K562 (cell line): ENCODE results near the gene NSUN6. TPM values are rescaled to one million over a fixed set of nuclear protein-coding genes. Genes with fewer than 3 reads are reported as not detected.

Experiments
- ATAC-seq: fragments of 200-7000 bp; cut with Tn5 transposase; 3 replicates; pipeline ENCODE4 v1.9.1; 2020; ENCODE audit warnings: moderate library complexity
- BruUV-seq: library from RNA; stranded (reverse); fragments of 400-500 nt; replicated peaks from 2 replicates; lab custom pipeline; 2021; lab: Mats Ljungman, UMichigan
- CTCF ChIA-PET: fragments of 300-600 bp; formaldehyde crosslinking; extraction: SDS; loops from one replicate; lab custom pipeline; 2021; ENCODE audit warnings: low intra/inter-chr PET ratio; lab: Yijun Ruan, JAX
- POLR2A ChIA-PET: fragments of 300-600, 350-650 bp; sonication (Branson Sonifier 250); formaldehyde crosslinking; extraction: SDS; loops from one replicate; lab custom pipeline; 2021; ENCODE audit warnings: antibody characterized with exemption, inconsistent platforms; lab: Yijun Ruan, JAX
- DNase-seq, 4 experiments: peaks; one replicate each; pipeline versions ENCODE4 v3.0.0 to v3.0.0-alpha.2; 2011 to 2018; ENCODE audit warnings: low spot score in 3 of 4, mixed read lengths in 3 of 4; ENCODE audit errors: extremely low read depth in 1 of 4
- FAIRE-seq: peaks from 2 replicates; lab custom pipeline; 2011; peaks lifted over from hg19 to GRCh38; lab: Jason Lieb, UNC
- H2AFZ ChIP-seq: 2 replicates; pipeline ENCODE4 v1.6.0; 2011; ENCODE audit warnings: low read depth, low read length, control low read depth, inconsistent platforms
- H3K27ac ChIP-seq: fragments of 200-600 bp; 3 replicates; pipeline ENCODE4 v1.8.0; 2011; ENCODE audit warnings: low read depth, mild to moderate bottlenecking, control low read depth, inconsistent platforms, low read length, moderate library complexity, mixed read lengths; ENCODE audit errors: extremely low read depth
- H3K27me3 ChIP-seq, 2 experiments: fragments of 300-600 bp in 1 of 2; 2 replicates in 1 of 2; 3 replicates in 1 of 2; pipeline versions ENCODE4 v1.6.0 to v1.8.0; 2011; ENCODE audit warnings: inconsistent platforms in 2 of 2, low read length in 2 of 2, mild to moderate bottlenecking in 1 of 2, mixed read lengths in 1 of 2, moderate library complexity in 1 of 2; ENCODE audit not compliant: control insufficient read depth in 2 of 2, insufficient read depth in 2 of 2
- H3K36me3 ChIP-seq: fragments of 300-600 bp; 3 replicates; pipeline ENCODE4 v1.8.0; 2011; ENCODE audit warnings: mild to moderate bottlenecking, low read length, inconsistent platforms; ENCODE audit not compliant: control insufficient read depth, insufficient read depth
- H3K4me1 ChIP-seq, 2 experiments: fragments of 200-600 bp in 1 of 2; replicated peaks in 1 of 2; 2 replicates in 1 of 2; 3 replicates in 1 of 2; pipeline versions ENCODE4 v1.5.1 to v1.8.0; 2011; ENCODE audit warnings: inconsistent platforms in 2 of 2, low read length in 2 of 2, mild to moderate bottlenecking in 1 of 2, mixed read lengths in 1 of 2, moderate library complexity in 1 of 2; ENCODE audit not compliant: control insufficient read depth in 2 of 2, insufficient read depth in 2 of 2
- H3K4me2 ChIP-seq: 2 replicates; pipeline ENCODE4 v1.6.1; 2011; ENCODE audit warnings: low read length, control low read depth, inconsistent platforms, mixed read lengths; ENCODE audit not compliant: insufficient read depth
- H3K4me3 ChIP-seq: fragments of 200-600 bp; sonication (generic), shearing (Covaris generic); 2 replicates; pipeline ENCODE4 v1.5.1; 2016; ENCODE audit warnings: control low read depth, inconsistent platforms
- H3K79me2 ChIP-seq: fragments of 200-600 bp; 3 replicates; pipeline ENCODE4 v1.8.0; 2011; ENCODE audit warnings: low read length, inconsistent platforms; ENCODE audit not compliant: control insufficient read depth, insufficient read depth
- H3K9ac ChIP-seq, 2 experiments: 2 replicates each; pipeline versions ENCODE4 v1.6.0 to v1.6.1; 2011; ENCODE audit warnings: low read depth in 2 of 2, low read length in 2 of 2, control low read depth in 1 of 2, inconsistent platforms in 1 of 2, mild to moderate bottlenecking in 1 of 2, mixed read lengths in 1 of 2; ENCODE audit not compliant: insufficient read depth in 1 of 2
- H3K9me1 ChIP-seq: one replicate; pipeline ENCODE4 v1.6.0; 2011; ENCODE audit warnings: inconsistent platforms, mild to moderate bottlenecking, low read length, moderate library complexity; ENCODE audit not compliant: control insufficient read depth, insufficient read depth
- H3K9me3 ChIP-seq: replicated peaks from 2 replicates; pipeline ENCODE4 v1.5.1; 2011; ENCODE audit warnings: low read depth, low read length, inconsistent platforms; ENCODE audit not compliant: control insufficient read depth, insufficient read depth
- H4K20me1 ChIP-seq: replicated peaks from 2 replicates; pipeline ENCODE4 v1.6.1; 2011; ENCODE audit warnings: low read length, inconsistent platforms, mixed read lengths; ENCODE audit not compliant: control insufficient read depth, insufficient read depth
- ARHGAP35 ChIP-seq: fragments of 450-650 bp; IDR thresholded peaks from 2 replicates; pipeline ENCODE4 v1.6.1; 2018; ENCODE audit not compliant: partially characterized antibody
- ARNT ChIP-seq, 2 experiments: fragments of 450-650 bp; IDR thresholded peaks; 2 replicates each; pipeline ENCODE4 v1.6.1; 2016; ENCODE audit warnings: mild to moderate bottlenecking in 1 of 2
- BRF1 ChIP-seq: IDR thresholded peaks from 3 replicates; pipeline ENCODE4 v1.6.1; 2011; ENCODE audit warnings: borderline replicate concordance, mild to moderate bottlenecking; ENCODE audit not compliant: insufficient read length; ENCODE audit errors: extremely low read depth
- CTBP1 ChIP-seq: fragments of 450-650 bp; IDR thresholded peaks from 2 replicates; pipeline ENCODE4 v1.6.1; 2016; ENCODE audit warnings: borderline replicate concordance
- ETV1 ChIP-seq: fragments of 450-650 bp; conservative IDR thresholded peaks from 2 replicates; pipeline ENCODE4 v1.6.1; 2016; ENCODE audit warnings: missing genetic modification characterization, control low read depth, low read depth, missing compliant biosample characterization
- JUN ChIP-seq, 2 experiments: sonication (generic) in 1 of 2; formaldehyde crosslinking in 1 of 2; IDR thresholded peaks; 2 replicates each; pipeline versions ENCODE4 v1.6.1 to v1.8.0; 2012 to 2022; ENCODE audit warnings: borderline replicate concordance in 2 of 2, mild to moderate bottlenecking in 2 of 2, improper control_type of control experiment in 1 of 2, low read depth in 1 of 2, low read length in 1 of 2, missing genetic modification reagents in 1 of 2
- PPARD ChIP-seq: fragments of 250-450 bp; sonication (Bioruptor Pico); IDR thresholded peaks from 2 replicates; pipeline ENCODE4 v1.8.0; 2022; ENCODE audit warnings: inconsistent platforms, mild to moderate bottlenecking, moderate library complexity
- RCOR1 ChIP-seq, 2 experiments: IDR thresholded peaks; 2 replicates each; pipeline ENCODE4 v1.6.1; 2012; ENCODE audit warnings: low read depth in 2 of 2, low read length in 2 of 2, borderline replicate concordance in 1 of 2, improper control_type of control experiment in 1 of 2
- ZC3H11A ChIP-seq: IDR thresholded peaks from 2 replicates; pipeline ENCODE4 v1.6.1; 2012; ENCODE audit warnings: low read depth, low read length, improper control_type of control experiment
- ZNF282 ChIP-seq: sonication (generic); formaldehyde crosslinking; IDR thresholded peaks from 2 replicates; pipeline ENCODE4 v1.8.1; 2023; ENCODE audit warnings: missing genetic modification reagents
- ZNF311 ChIP-seq: fragments of 250-450 bp; sonication (Bioruptor Pico); IDR thresholded peaks from 2 replicates; pipeline ENCODE4 v1.4.0; 2020; ENCODE audit warnings: mild to moderate bottlenecking, moderate library complexity
- ZNF354B ChIP-seq: fragments of 250-450 bp; sonication (Bioruptor Pico); IDR thresholded peaks from 2 replicates; pipeline ENCODE4 v1.4.0; 2020
- ZNF551 ChIP-seq: fragments of 250-450 bp; sonication (Bioruptor Pico); IDR thresholded peaks from 2 replicates; pipeline ENCODE4 v1.5.0; 2021; ENCODE audit warnings: mild to moderate bottlenecking, moderate library complexity
- ZNF699 ChIP-seq: fragments of 250-450 bp; sonication (Bioruptor Pico); IDR thresholded peaks from 2 replicates; pipeline ENCODE4 v1.8.0; 2021; ENCODE audit warnings: mild to moderate bottlenecking, moderate library complexity; ENCODE audit not compliant: insufficient replicate concordance
- WGBS: fragments of 100-300 bp; shearing (Covaris generic); methylation state at CpG from one replicate; pipeline ENCODE4 v1.1.6; 2016; ENCODE audit warnings: low coverage, mixed read lengths; ENCODE audit not compliant: insufficient coverage; ENCODE audit errors: missing lambda C conversion rate; 5-methylcytosine and 5-hydroxymethylcytosine counted together
- in situ Hi-C: fragments of 300-500 bp; cut with MboI; formaldehyde crosslinking; loops from 4 replicates; pipeline ENCODE4 v1.15.0; 2018; ENCODE audit warnings: inconsistent platforms, mixed read lengths
- intact Hi-C: fragments of 100-400 bp; cut with micrococcal nuclease; formaldehyde crosslinking; loops from 2 replicates; pipeline ENCODE4 v1.14.2; 2022
- polyA plus RNA-seq, 8 experiments: library from polyadenylated mRNA; depleted of rRNA in 4 of 8; stranded (reverse) in 5 of 8; unstranded in 3 of 8; fragments of >200 nt; fragmentation: Nextera tagmentation in 2 of 8; fragmentation: Illumina TruSeq in 1 of 8; extraction: Ambion mirVana in 2 of 8; extraction: Trizol in 1 of 8; gene quantifications; 2 replicates each; pipeline versions ENCODE4 v1.2.1 to v1.2.3, GENCODE V29; 2011 to 2014; ENCODE audit warnings: inconsistent platforms in 1 of 8, missing spikeins in 1 of 8
- total RNA-seq, 7 experiments: library from RNA; depleted of rRNA in 6 of 7; stranded (reverse); fragments of >200 nt in 6 of 7; fragmentation: Illumina TruSeq in 2 of 7; extraction: Trizol in 2 of 7; gene quantifications; 2 replicates each; pipeline versions ENCODE4 v1.2.1 to v1.2.3, GENCODE V29; 2011 to 2021; ENCODE audit warnings: low replicate concordance in 1 of 7
- TF ChIP-seq, protein P1 (sequence below): fragments of 450-650 bp; formaldehyde crosslinking; conservative IDR thresholded peaks from 2 replicates; pipeline ENCODE4 v1.4.0; 2022; ENCODE audit warnings: mild to moderate bottlenecking, missing genetic modification characterization
- TF ChIP-seq, protein P2 (sequence below): IDR thresholded peaks from 2 replicates; pipeline ENCODE4 v1.6.1; 2012; ENCODE audit warnings: low read depth, low read length, improper control_type of control experiment, borderline replicate concordance
- TF ChIP-seq, protein P3 (sequence below): fragments of 250-450 bp; sonication (Bioruptor Pico); IDR thresholded peaks from 2 replicates; pipeline ENCODE4 v1.8.0; 2022; ENCODE audit warnings: moderate library complexity, mild to moderate bottlenecking, inconsistent platforms
- TF ChIP-seq, protein P4 (sequence below): fragments of 450-650 bp; IDR thresholded peaks from 2 replicates; pipeline ENCODE4 v1.6.1; 2018; ENCODE audit warnings: mild to moderate bottlenecking, low read depth; ENCODE audit not compliant: partially characterized antibody

Gene NSUN6
- total and polyA plus RNA-seq, 9 of the 15 experiments (the other 6 are each of a cell fraction or from before 2014, with no cell fraction given), result 12.5 to 33.1 (median 24.2) TPM

DNA sequence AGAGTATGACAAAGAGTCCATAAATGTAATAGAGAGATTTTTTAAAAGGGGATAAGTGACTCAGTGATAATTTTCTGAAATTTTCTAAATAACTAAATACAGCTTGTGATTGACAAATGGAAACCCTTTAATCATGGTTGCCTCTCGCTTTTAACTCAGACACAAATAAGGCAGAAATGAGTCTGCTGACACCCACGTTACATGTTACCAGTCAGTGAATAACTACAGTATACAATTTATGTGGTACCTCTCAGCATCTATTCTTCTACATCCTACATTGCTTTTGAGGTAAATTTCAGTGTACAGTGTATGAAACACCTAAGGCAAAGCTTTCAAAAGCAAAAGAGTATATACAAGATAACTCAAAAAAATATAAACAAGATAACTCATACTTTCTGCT, 4.2 kb downstream of the NSUN6 start:
- Histone ChIP-seq H4K20me1 (no peaks in the 10 kb centered on the region), H3K9me3 (no peaks in the 10 kb centered on the region), H2AFZ (no peak overlapping the region), H3K9ac (no peak overlapping the region), H3K4me3 (no peak overlapping the region), H3K4me2 (no peak overlapping the region), H3K27ac (no peak overlapping the region), H3K4me1 (peaks cover 0 to 7% of the 10 kb centered on the region in 2 experiments; a peak in 2 of 5 replicates), H3K27me3 (no peaks in the 10 kb centered on the region), H3K79me2 (peaks cover 73% of the 10 kb centered on the region), H3K36me3 (peaks cover 51% of the 10 kb centered on the region), H3K9me1 (no peaks in the 10 kb centered on the region)
- no TSS peak for BruUV-seq
- CTCF ChIA-PET, result no interaction called here
- POLR2A ChIA-PET, result no interaction called here
- FAIRE-seq (no peak), ATAC-seq (no peak), DNase-seq (no peak)
- in situ Hi-C loops (no loop called here), intact Hi-C loops (no loop called here)
- 96% methylated on average over 2 of the region's 2 CpGs for whole genome bisulfite sequencing
- TF ChIP-seq RCOR1 (IDR thresholded peaks at IDR 0.05; ENCODE audit: borderline replicate concordance in 1 of 2, low read depth in 2 of 2, low read length in 2 of 2), result no peak
- TF ChIP-seq PPARD, result no peak
- TF ChIP-seq ZNF699 (CRISPR knock-in tag), result no peak
- no peak for TF ChIP-seq ZC3H11A
- TF ChIP-seq, protein P1, sequence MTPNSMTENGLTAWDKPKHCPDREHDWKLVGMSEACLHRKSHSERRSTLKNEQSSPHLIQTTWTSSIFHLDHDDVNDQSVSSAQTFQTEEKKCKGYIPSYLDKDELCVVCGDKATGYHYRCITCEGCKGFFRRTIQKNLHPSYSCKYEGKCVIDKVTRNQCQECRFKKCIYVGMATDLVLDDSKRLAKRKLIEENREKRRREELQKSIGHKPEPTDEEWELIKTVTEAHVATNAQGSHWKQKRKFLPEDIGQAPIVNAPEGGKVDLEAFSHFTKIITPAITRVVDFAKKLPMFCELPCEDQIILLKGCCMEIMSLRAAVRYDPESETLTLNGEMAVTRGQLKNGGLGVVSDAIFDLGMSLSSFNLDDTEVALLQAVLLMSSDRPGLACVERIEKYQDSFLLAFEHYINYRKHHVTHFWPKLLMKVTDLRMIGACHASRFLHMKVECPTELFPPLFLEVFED (CRISPR knock-in tag), result no peak
- TF ChIP-seq ZNF551 (CRISPR knock-in tag), result no peak
- TF ChIP-seq ZNF311 (CRISPR knock-in tag), result no peak
- TF ChIP-seq ARNT (IDR thresholded peaks at IDR 0.05), result no peak
- no peak for TF ChIP-seq ZNF354B (CRISPR knock-in tag)
- TF ChIP-seq ARHGAP35, result no peak
- no peak for TF ChIP-seq CTBP1
- TF ChIP-seq, protein P2, sequence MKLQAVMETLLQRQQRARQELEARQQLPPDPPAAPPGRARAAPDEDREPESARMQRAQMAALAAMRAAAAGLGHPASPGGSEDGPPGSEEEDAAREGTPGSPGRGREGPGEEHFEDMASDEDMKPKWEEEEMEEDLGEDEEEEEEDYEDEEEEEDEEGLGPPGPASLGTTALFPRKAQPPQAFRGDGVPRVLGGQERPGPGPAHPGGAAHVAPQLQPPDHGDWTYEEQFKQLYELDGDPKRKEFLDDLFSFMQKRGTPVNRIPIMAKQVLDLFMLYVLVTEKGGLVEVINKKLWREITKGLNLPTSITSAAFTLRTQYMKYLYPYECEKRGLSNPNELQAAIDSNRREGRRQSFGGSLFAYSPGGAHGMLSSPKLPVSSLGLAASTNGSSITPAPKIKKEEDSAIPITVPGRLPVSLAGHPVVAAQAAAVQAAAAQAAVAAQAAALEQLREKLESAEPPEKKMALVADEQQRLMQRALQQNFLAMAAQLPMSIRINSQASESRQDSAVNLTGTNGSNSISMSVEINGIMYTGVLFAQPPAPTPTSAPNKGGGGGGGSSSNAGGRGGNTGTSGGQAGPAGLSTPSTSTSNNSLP, result no peak
- TF ChIP-seq, protein P3, sequence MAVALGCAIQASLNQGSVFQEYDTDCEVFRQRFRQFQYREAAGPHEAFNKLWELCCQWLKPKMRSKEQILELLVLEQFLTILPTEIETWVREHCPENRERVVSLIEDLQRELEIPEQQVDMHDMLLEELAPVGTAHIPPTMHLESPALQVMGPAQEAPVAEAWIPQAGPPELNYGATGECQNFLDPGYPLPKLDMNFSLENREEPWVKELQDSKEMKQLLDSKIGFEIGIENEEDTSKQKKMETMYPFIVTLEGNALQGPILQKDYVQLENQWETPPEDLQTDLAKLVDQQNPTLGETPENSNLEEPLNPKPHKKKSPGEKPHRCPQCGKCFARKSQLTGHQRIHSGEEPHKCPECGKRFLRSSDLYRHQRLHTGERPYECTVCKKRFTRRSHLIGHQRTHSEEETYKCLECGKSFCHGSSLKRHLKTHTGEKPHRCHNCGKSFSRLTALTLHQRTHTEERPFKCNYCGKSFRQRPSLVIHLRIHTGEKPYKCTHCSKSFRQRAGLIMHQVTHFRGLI, result no peak
- no peak for TF ChIP-seq ETV1 (tag)
- TF ChIP-seq JUN (IDR thresholded peaks at IDR 0.05; ENCODE audit: borderline replicate concordance, low read depth, low read length), result no peak
- TF ChIP-seq JUN (CRISPR knock-in tag; IDR thresholded peaks at IDR 0.05; ENCODE audit: borderline replicate concordance), result no peak
- no peak for TF ChIP-seq BRF1
- no peak for TF ChIP-seq ZNF282 (CRISPR knock-in tag)
- TF ChIP-seq, protein P4, sequence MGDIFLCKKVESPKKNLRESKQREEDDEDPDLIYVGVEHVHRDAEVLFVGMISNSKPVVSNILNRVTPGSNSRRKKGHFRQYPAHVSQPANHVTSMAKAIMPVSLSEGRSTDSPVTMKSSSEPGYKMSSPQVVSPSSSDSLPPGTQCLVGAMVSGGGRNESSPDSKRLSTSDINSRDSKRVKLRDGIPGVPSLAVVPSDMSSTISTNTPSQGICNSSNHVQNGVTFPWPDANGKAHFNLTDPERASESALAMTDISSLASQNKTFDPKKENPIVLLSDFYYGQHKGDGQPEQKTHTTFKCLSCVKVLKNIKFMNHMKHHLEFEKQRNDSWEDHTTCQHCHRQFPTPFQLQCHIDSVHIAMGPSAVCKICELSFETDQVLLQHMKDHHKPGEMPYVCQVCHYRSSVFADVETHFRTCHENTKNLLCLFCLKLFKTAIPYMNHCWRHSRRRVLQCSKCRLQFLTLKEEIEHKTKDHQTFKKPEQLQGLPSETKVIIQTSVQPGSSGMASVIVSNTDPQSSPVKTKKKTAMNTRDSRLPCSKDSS, result no peak
